ENCODE results near the gene ATP11B. TPM values are rescaled to one million over a fixed set of nuclear protein-coding genes. Genes with fewer than 3 reads are reported as not detected.
A peak's percentile ranks its signal among the peaks of the same experiment; 100 is the strongest.

Gene ATP11B
- total and polyA plus RNA-seq, 10 of the 15 experiments (the other 5 are each of a cell fraction or from before 2014, with no cell fraction given), result 10.3 to 66.9 (median 36.7) TPM

- TF ChIP-seq E4F1 (IDR thresholded peaks at IDR 0.05; ENCODE audit: borderline replicate concordance, partially characterized antibody), result no peak
- TF ChIP-seq CTCF (IDR thresholded peaks at IDR 0.05 in 2 of 3, conservative IDR thresholded peaks at IDR 0.05 in 1 of 3; ENCODE audit: control insufficient read depth in 2 of 3, extremely low read depth in 1 of 3, insufficient read depth in 1 of 3, low read depth in 3 of 3, low read length in 3 of 3), result no peak
- peak; percentile 97 for TF ChIP-seq LARP7 (IDR thresholded peaks at IDR 0.05)
Measured at GRCh38 chr3:182793663-182794454, 555 bp downstream of the ATP11B start (continued).
